ENCODE data around the gene SKOR2.
A peak's percentile ranks its signal among the peaks of the same experiment; 100 is the strongest.

GRCh38 chr18:47246027-47246971, 5.2 kb downstream of the SKOR2 start:
- TF ChIP-seq CTCF (conservative IDR thresholded peaks at IDR 0.05 in 1 of 2, IDR thresholded peaks at IDR 0.05 in 1 of 2; ENCODE audit: low read depth in 1 of 2, low read length in 2 of 2) (no peak), EZH2 (IDR thresholded peaks at IDR 0.05; ENCODE audit: low read length, missing control alignments) (peak; percentile 52)

All from fibroblast of lung (primary cell).